K562 (cell line): ENCODE measurements around the gene NR4A2. TPM values are rescaled to one million over a fixed set of nuclear protein-coding genes. Genes with fewer than 3 reads are reported as not detected.
A peak's percentile ranks its signal among the peaks of the same experiment; 100 is the strongest.

ENCODE experiments used
- BCL6 ChIP-seq: fragments of 250-450 bp; sonication (Bioruptor Pico); IDR thresholded peaks from 2 replicates; pipeline ENCODE4 v1.4.0; 2020
- CEBPG ChIP-seq, 3 experiments: fragments of 200-800 bp in 1 of 3; sonication (Bioruptor generic) in 1 of 3; sonication (generic) in 1 of 3; formaldehyde crosslinking in 1 of 3; IDR thresholded peaks in 2 of 3; conservative IDR thresholded peaks in 1 of 3; 2 replicates each; pipeline versions ENCODE4 v1.6.1 to v1.8.0; 2016 to 2022; ENCODE audit warnings: missing compliant biosample characterization in 2 of 3, missing genetic modification characterization in 2 of 3, mild to moderate bottlenecking in 1 of 3, missing genetic modification reagents in 1 of 3
- HDAC2 ChIP-seq: fragments of 450-650 bp; IDR thresholded peaks from 2 replicates; pipeline ENCODE4 v1.6.1; 2016; ENCODE audit warnings: mild to moderate bottlenecking
- IRF1 ChIP-seq: sonication (generic); formaldehyde crosslinking; IDR thresholded peaks from 2 replicates; pipeline ENCODE4 v1.8.0; 2022; ENCODE audit warnings: missing genetic modification reagents, mild to moderate bottlenecking, borderline replicate concordance
- MEIS2 ChIP-seq: fragments of 450-650 bp; IDR thresholded peaks from 2 replicates; pipeline ENCODE4 v1.6.1; 2014; ENCODE audit warnings: mild to moderate bottlenecking; ENCODE audit not compliant: partially characterized antibody
- MNT ChIP-seq, 2 experiments: fragments of 450-650 bp; conservative IDR thresholded peaks; 2 replicates each; pipeline ENCODE4 v1.6.1; 2017; ENCODE audit warnings: mild to moderate bottlenecking in 2 of 2, moderate library complexity in 2 of 2
- NBN ChIP-seq: fragments of 450-650 bp; IDR thresholded peaks from 2 replicates; pipeline ENCODE4 v1.6.1; 2016; ENCODE audit warnings: low read depth, mild to moderate bottlenecking
- NFIC ChIP-seq: fragments of 450-650 bp; IDR thresholded peaks from 2 replicates; pipeline ENCODE4 v1.6.1; 2017; ENCODE audit warnings: mild to moderate bottlenecking, inconsistent platforms
- NR3C1 ChIP-seq: sonication (generic); formaldehyde crosslinking; IDR thresholded peaks from 2 replicates; pipeline ENCODE4 v1.8.1; 2022; ENCODE audit warnings: missing genetic modification reagents
- SMARCE1 ChIP-seq: fragments of 450-650 bp; IDR thresholded peaks from 2 replicates; pipeline ENCODE4 v1.7.1; 2016; ENCODE audit warnings: mild to moderate bottlenecking
- SOX6 ChIP-seq: fragments of 450-650 bp; IDR thresholded peaks from 2 replicates; pipeline ENCODE4 v1.6.1; 2014; ENCODE audit warnings: mild to moderate bottlenecking
- TRIM24 ChIP-seq, 2 experiments: fragments of 450-650 bp; IDR thresholded peaks; 2 replicates each; pipeline ENCODE4 v1.6.1; 2016
- ZBTB40 ChIP-seq, 2 experiments: fragments of 450-650 bp in 1 of 2; sonication (generic) in 1 of 2; formaldehyde crosslinking in 1 of 2; IDR thresholded peaks; 2 replicates each; pipeline versions ENCODE4 v1.7.1 to v1.9.0; 2016 to 2022; ENCODE audit warnings: inconsistent platforms in 1 of 2, mild to moderate bottlenecking in 1 of 2, missing genetic modification reagents in 1 of 2
- ZBTB43 ChIP-seq: sonication (generic); formaldehyde crosslinking; IDR thresholded peaks from 2 replicates; pipeline ENCODE4 v1.8.0; 2023; ENCODE audit warnings: mild to moderate bottlenecking, missing genetic modification reagents
- polyA plus RNA-seq, 8 experiments: library from polyadenylated mRNA; depleted of rRNA in 4 of 8; stranded (reverse) in 5 of 8; unstranded in 3 of 8; fragments of >200 nt; fragmentation: Nextera tagmentation in 2 of 8; fragmentation: Illumina TruSeq in 1 of 8; extraction: Ambion mirVana in 2 of 8; extraction: Trizol in 1 of 8; gene quantifications; 2 replicates each; pipeline versions ENCODE4 v1.2.1 to v1.2.3, GENCODE V29; 2011 to 2014; ENCODE audit warnings: inconsistent platforms in 1 of 8, missing spikeins in 1 of 8
- total RNA-seq, 7 experiments: library from RNA; depleted of rRNA in 6 of 7; stranded (reverse); fragments of >200 nt in 6 of 7; fragmentation: Illumina TruSeq in 2 of 7; extraction: Trizol in 2 of 7; gene quantifications; 2 replicates each; pipeline versions ENCODE4 v1.2.1 to v1.2.3, GENCODE V29; 2011 to 2021; ENCODE audit warnings: low replicate concordance in 1 of 7

Gene NR4A2
- total and polyA plus RNA-seq, 9 of the 15 experiments (the other 6 are each of a cell fraction or from before 2014, with no cell fraction given): 0.94 to 5.1 (median 1.3) TPM

- peak; percentile 90 for TF ChIP-seq NFIC
- TF ChIP-seq ZBTB40 (IDR thresholded peaks at IDR 0.05): peak; percentile 80
- TF ChIP-seq ZBTB40 (CRISPR knock-in tag; IDR thresholded peaks at IDR 0.05): no peak
- no peak for TF ChIP-seq NR3C1 (CRISPR knock-in tag)
- TF ChIP-seq IRF1 (CRISPR knock-in tag): no peak
- no peak for TF ChIP-seq CEBPG (CRISPR knock-in tag; IDR thresholded peaks at IDR 0.05)
- 0 out of 4 replicates have a peak, but pooled peaks of 1 of the 2 experiments have one; percentile 3 for TF ChIP-seq CEBPG (tag; conservative IDR thresholded peaks at IDR 0.05 in 1 of 2, IDR thresholded peaks at IDR 0.05 in 1 of 2)
- peak in 1 of 2 experiments; percentile 28; a peak in 1 of 4 replicates for TF ChIP-seq MNT (conservative IDR thresholded peaks at IDR 0.05)
- TF ChIP-seq NBN: peak; percentile 15; the same call in 1 of the 2 replicates
- no peak for TF ChIP-seq HDAC2
- TF ChIP-seq ZBTB43 (CRISPR knock-in tag): no peak
- peak; percentile 5 for TF ChIP-seq MEIS2
- TF ChIP-seq TRIM24 (IDR thresholded peaks at IDR 0.05): no peak
- TF ChIP-seq BCL6 (CRISPR knock-in tag): no peak
- peak; percentile 38; the same call in 1 of the 2 replicates for TF ChIP-seq SMARCE1
- peak; percentile 40; the same call in 1 of the 2 replicates for TF ChIP-seq SOX6
Measured at GRCh38 chr2:156339110-156339847, 6.8 kb upstream of the NR4A2 start (continued).
